GM04504 (cell line): ENCODE data around the gene EMB.
A peak's percentile ranks its signal among the peaks of the same experiment; 100 is the strongest.
"Not testable (repeated sequence)": the region's sequence is repeated elsewhere in the genome, so short reads cannot be mapped to it uniquely, and the experiment has no call there.

ENCODE experiments used
- DNase-seq: peaks from one replicate; pipeline ENCODE4 v3.0.0-alpha.2; 2012; ENCODE audit warnings: low read depth

Gene EMB

DNA sequence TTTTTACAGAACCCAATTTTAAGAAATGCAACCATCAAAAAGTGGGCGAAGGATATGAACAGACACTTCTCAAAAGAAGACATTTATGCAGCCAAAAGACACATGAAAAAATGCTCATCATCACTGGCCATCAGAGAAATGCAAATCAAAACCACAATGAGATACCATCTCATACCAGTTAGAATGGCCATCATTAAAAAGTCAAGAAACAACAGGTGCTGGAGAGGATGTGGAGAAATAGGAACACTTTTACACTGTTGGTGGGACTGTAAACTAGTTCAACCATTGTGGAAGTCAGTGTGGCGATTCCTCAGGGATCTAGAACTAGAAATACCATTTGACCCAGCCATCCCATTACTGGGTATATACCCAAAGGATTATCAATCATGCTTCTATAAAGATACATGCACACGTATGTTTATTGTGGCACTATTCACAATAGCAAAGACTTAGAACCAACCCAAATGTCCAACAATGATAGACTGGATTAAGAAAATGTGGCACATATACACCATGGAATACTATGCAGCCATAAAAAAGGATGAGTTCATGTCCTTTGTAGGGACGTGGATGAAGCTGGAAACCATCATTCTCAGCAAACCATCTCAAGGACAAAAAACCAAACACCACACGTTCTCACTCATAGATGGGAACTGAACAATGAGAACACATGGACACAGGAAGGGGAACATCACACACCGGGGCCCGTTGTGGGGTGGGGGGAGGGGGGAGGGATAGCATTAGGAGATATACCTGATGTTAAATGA lies 19.7 kb downstream of the EMB start:
- not testable (repeated sequence) for DNase-seq

DNA sequence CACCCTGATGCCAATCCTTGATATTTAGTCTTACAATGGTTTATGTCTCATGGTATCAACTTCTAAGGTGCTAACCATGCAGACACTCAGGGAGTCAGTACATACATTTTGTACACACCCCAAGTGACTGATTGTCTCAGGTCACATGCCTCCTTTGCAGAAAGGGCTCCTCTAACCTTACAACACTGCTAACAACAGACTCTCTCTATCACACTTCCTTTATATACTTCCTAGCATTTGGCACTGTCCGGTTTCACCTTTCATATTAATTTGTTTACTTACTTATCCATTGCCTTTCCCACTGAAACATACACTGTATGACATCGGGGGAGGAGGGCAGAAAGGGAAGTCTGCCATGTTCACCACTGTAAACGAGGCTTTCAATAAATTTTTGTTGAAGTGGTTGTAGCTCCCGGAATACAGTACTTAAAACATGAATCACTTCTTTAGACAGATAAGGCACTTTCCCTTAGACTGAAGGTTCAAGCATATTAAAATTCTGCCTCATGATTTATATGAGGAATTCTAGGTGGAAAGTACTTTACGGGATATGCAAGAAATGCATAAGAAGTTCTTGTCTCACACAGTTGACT lies 20.6 kb downstream of the EMB start:
- no peak for DNase-seq

DNA sequence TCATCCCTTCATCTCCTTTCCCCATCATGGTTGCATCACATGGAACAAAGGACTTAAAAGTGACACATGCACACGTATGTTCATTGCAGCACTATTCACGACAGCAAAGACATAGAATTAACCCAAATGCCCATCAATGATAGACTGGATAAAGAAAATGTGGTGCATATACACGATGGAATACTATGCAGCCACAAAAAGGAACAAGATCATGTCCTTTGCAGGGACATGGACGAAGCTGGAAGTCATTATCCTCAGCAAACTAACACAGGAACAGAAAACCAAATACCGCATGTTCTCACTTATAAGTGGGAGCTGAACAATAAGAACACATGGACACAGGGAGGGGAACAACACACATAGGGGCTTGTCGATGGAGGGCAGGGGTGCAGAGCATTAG lies 21.4 kb downstream of the EMB start:
- DNase-seq = not testable (repeated sequence)

DNA sequence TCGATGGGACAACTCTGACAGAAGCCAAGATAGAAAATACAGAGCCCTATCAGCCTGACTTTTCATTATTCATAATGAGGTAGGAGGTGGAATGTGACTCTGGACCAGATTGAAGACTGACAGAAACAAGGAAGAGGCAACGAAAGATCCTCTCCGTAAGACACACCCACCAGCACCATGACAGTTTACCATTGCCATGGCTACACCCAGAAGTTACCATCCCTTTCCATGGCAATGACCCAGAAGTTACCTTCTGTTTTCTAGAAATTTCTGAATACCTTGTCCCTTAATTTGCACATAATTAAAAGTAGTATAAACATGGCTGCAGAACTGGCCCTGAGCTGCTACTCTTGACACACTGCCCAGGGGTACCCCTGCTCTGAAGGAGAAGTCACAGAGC lies 24.5 kb downstream of the EMB start:
- DNase-seq = not testable (repeated sequence)

DNA sequence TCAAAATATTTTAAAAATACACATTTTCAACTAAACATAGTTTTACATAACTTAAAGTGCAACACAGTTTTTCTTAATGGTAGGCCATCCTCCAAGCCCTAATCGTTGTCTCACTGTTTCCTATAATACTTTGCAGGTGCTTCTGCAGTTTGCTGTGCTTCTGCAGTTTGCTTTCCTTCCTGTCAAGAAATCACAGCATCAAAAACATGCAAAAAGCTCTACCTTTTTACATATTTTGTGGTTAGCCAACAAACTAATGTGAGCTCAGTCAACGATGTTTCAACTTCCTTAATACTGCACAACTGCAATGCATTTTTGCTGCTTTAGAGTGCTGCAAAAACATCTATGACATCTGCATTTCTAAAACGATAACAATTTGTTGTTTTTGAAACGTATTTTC lies 25.2 kb downstream of the EMB start:
- DNase-seq = no peak

DNA sequence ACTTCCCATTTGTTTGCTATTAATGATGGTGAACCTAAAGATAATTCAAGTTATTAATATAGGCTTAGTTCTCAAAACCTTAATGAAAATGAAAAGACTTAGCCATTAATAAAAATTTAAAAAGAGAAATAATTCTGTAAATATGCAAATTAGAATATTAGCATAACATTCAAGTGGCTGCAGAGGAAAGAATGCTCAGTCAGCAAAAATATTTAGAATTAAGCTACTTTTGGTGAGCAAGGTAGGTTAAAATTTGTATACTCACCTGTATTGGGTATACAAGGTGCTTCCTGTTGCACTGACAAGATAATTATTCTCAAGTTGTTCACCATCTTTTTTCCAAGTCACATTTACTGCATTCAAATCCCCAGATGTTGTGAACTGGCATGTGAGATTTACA lies 30.2 kb downstream of the EMB start:
- not testable (repeated sequence) for DNase-seq

DNA sequence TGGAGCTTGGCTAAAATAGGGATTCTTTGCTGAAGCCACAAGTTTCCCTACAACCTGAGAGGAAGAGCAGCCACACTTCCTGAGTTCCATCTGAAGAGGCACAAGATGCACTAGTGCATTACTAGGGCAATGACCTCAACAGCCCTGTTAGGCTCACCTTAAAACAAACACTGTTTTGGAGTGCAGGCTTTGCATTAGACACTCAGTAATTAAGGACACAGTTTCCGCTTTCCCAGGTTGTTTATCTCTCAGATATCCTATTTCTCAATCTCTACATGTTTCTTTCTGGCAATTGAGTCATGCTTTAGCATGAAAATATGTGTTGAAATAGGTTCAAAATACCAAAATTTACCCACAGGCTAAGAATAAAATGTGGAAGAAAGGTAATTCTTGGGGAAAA lies 34.2 kb downstream of the EMB start:
- no peak for DNase-seq

DNA sequence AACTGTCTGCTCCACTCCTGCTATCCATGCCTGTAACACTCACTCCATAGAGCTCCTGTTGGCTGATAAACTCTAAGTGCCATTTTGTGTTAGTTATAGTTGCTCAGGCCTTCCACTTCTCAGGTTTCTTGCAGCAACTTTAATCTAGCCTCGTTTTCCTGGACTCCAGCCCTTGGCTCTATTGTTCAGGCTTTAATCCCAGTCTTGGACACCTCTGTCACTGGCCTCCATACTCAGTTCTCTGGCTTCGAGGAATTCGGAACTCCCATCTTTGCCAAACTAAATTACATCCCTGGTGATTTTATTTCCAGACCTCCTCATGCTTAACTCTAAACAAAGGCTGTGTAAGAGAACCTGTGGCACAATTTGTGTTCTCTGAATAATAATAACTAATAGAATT lies 39.8 kb downstream of the EMB start:
- DNase-seq = no peak

DNA sequence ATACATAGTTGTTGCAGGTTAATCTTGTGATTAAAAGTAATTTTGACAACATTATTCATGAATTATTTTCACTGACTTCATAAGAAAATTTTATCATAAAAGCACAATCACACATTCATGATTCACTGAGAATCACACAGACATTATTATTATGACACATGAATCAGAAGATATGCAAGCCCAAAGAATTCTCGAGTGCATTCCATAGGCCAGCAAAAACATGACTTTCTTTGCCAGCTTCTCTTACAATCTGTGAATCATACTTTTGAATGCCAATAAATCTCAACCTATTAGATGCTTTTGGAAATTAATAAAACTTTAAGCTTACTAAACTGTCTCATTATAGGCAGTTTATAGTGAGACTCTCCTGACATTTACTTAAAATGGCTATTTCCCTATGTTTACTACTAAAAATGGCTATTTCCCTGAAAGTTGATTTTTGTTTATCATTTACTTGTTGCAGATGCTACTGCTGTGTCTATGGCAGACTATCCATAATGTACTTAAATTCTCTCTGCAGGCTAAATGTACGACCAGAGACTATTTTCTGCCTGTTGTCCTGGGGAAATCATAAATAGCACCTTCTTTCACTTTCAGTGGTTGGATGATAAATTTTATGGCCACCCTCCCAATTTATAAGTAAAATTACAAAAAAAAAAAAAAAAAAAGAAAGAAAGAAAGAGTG lies 47.0 kb downstream of the EMB start:
- DNase-seq = peak; percentile 69

DNA sequence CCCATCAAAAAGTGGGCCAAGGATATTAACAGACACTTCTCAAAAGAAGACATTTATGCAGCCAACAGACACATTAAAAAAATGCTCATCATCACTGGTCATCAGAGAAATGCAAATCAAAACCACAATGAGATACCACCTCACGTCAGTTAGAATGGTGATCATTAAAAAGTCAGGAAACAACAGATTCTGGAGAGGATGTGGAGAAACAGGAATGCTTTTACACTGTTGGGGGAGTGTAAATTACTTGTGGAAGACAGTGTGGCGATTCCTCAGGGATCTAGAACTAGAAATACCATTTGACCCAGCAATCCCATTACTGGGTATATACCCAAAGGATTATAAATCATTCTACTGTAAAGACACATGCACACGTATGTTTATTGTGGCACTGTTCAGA lies 48.8 kb downstream of the EMB start:
- peak; percentile 19 for DNase-seq

DNA sequence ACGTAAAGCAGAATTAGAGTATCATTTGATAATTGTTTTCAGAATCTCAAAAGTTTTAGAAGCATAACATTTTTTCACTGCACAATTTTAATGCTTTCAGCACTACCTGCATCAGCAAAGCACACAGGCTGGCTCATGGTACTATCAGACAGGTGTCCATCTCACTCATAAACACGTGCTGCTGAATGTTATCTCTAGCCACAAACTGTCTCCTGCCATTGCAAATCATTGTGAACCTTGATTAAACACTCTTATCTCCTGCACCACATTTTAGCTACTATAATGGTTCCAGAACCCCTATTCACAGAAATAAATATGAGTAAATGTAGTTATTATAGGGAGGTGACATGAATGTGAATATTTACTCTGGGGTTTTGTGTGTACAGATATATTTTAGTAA lies 56.7 kb downstream of the EMB start:
- not testable (repeated sequence) for DNase-seq

DNA sequence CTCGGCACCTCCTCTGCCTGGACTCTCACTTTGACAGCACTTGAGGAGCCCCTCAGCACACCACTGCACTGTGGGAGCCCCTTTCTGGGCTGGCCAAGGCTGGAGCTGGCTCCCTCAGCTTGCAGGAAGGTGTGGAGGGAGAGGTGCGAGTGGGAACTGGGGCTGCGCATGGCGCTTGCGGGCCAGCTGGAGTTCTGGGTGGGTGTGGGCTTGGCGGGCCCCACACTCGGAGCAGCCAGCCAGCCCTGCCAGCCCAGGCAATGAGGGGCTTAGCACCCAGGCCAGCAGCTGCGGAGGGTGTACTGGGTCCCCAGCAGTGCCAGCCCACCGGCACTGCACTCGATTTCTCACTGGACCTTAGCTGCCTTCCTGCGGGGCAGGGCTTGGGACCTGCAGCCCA lies 64.4 kb downstream of the EMB start:
- not testable (repeated sequence) for DNase-seq

DNA sequence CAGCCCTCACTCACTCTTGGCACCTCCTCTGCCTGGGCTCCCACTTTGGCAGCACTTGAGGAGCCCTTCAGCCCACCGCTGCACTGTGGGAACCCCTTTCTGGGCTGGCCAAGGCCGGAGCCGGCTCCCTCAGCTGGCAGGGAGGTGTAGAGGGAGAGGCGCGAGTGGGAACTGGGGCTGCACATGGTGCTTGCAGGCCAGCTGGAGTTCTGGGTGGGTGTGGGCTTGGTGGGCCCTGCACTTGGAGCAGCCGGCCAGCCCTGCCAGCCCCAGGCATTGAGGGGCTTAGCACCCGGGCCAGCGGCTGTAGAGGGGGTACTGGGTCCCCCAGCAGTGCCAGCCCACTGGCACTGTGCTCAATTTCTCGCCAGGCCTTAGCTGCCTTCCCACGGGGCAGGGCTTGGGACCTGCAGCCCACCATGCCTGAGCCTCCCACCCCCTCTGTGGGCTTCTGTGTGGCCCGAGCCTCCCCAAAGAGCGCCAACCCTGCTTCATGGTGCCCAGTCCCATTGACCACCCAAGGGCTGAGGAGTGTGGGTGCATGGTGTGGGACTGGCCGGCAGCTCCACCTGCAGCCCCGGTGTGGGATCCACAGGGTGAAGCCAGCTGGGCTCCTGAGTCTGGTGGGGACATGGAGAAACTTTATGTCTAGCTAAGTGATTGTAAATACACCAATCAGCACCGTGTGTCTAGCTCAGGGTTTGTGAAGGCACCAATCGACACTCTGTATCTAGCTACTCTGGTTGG lies 71.6 kb downstream of the EMB start:
- not testable (repeated sequence) for DNase-seq

DNA sequence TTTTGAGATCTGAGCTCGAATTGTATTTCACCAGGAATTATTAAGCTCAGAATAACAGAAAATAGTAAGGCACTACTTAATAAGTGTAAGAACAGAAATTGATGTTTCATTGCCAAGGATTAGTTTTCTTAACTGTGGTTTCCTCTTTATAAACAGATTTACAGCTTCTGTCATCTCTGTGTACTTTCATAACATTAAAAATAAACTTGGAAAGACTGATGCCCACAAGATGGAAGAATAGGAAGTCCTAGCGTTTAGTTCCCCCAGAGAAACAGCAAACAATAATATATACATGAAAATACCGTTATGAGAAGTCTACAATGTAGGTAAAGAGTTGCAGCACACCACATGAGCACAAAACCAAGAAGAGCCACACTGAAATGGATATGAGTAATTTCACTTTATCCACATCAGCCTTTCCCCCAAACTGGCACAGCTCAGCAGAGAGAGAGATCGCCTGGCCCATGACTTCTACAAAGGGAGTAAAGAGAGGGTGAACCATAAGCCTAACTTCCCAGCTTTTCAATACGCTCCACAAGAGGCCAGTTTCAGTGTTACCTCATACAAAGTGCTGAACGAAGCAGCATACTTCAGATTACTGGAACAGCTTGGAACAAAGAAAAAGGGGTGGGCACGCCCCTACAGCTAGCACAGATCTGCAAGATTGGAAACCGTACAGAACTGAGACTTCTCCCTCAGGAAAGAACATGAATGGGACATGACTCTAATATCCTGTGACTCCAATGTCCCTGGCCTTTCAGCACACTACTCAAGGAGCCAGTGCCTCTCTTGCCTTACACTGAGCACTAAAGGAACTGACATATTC lies 75.4 kb downstream of the EMB start:
- no peak for DNase-seq

DNA sequence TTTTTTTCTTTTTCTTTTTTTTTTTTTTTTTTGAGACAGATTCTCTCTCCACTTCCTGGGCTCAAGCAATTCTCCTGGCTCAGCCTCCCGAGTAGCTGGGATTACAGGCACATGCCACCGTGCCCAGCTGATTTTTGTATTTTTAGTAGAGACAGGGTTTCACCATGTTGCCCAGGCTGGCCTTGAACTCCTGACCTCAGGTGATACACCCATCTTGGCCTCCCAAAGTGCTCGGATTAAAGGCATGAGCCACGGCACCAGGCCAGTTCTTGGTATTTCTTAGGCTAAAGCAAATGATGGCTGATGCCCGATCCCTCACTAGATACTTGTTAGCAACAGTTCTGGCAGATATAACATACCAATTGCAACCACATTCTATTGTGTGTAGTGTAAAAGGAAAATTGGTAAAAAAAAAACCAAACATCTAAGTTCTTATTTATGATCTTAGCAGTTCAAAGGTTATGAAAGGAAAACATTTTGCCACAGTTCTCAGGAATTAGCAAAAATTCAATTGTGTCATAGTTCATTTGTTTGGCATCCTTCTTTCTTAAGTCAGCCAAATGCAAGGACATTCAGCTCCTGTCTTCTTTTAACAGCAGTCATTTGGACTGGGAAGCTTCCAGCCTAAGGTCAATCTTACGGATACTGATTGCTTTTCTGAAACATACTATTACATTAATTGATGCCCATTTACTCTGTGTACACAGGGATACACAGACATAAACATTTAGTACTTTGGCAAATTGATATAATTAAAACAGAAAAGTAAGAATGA lies 76.4 kb downstream of the EMB start:
- not testable (repeated sequence) for DNase-seq

DNA sequence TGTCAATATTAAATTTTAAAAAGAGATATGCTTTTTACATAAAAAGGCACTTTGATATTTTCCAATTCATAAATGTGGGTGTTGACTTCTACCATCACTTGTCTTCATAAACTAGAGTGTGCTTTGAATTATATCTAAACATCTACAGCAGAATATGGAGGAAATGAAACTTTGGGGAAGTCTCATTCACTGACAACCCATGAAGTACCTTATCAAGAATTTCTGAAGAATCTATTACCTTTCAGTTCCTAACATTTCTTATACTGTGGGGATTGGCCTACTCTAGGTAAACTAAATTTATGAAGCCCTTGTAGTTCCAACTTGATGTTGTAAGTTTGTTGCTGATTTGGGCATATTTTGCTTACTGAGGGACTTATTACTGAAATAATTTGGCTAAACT lies 81.9 kb downstream of the EMB start:
- no peak for DNase-seq

DNA sequence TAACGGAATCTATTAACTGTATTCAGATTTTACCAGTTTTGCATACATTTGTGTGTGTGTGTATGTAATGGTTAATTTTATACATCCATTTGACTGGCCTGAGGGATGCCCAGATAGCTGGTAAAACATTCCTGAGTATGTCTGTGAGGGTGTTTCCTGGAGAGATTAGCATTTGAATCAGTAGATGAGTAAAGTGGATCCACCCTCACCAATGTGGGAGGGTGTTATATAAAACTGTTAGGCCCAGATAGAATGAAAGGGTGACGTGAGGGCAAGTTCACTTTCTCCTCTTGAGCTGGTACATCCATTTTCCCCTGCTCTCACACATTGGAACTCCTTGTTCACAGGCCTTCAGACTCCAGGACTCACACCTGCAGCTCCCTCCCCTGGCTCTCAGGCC lies 88.7 kb downstream of the EMB start:
- DNase-seq = no peak
